H1 (cell line): ENCODE measurements around the gene KLF13.

Experiments used
- BCL11A ChIP-seq, 2 experiments: IDR thresholded peaks; one replicate each; pipeline ENCODE4 v1.6.1; 2011; ENCODE audit warnings: low read depth in 2 of 2, low read length in 2 of 2, mild to moderate bottlenecking in 2 of 2
- EP300 ChIP-seq, 2 experiments: IDR thresholded peaks; 1 replicate in 1 of 2; 2 replicates in 1 of 2; pipeline ENCODE4 v1.6.1; 2011 to 2012; ENCODE audit warnings: low read depth in 2 of 2, low read length in 2 of 2, mild to moderate bottlenecking in 2 of 2, borderline replicate concordance in 1 of 2, inconsistent platforms in 1 of 2, moderate library complexity in 1 of 2
- GABPA ChIP-seq: IDR thresholded peaks from 2 replicates; pipeline ENCODE4 v1.6.1; 2011; ENCODE audit warnings: mild to moderate bottlenecking, low read length, moderate library complexity, borderline replicate concordance; ENCODE audit not compliant: insufficient read depth
- YY1 ChIP-seq: IDR thresholded peaks from 2 replicates; pipeline ENCODE4 v1.6.1; 2011; ENCODE audit warnings: low read depth, mild to moderate bottlenecking, low read length
- TF ChIP-seq, protein P1 (sequence below), 3 experiments: IDR thresholded peaks; 1 replicate in 2 of 3; 2 replicates in 1 of 3; pipeline versions ENCODE4 v1.5.1 to v1.6.1; 2011; ENCODE audit warnings: low read length in 3 of 3, mild to moderate bottlenecking in 3 of 3, inconsistent platforms in 2 of 3, low read depth in 1 of 3, moderate library complexity in 1 of 3; ENCODE audit not compliant: insufficient read depth in 1 of 3; ENCODE audit errors: control extremely low read depth in 1 of 3

DNA sequence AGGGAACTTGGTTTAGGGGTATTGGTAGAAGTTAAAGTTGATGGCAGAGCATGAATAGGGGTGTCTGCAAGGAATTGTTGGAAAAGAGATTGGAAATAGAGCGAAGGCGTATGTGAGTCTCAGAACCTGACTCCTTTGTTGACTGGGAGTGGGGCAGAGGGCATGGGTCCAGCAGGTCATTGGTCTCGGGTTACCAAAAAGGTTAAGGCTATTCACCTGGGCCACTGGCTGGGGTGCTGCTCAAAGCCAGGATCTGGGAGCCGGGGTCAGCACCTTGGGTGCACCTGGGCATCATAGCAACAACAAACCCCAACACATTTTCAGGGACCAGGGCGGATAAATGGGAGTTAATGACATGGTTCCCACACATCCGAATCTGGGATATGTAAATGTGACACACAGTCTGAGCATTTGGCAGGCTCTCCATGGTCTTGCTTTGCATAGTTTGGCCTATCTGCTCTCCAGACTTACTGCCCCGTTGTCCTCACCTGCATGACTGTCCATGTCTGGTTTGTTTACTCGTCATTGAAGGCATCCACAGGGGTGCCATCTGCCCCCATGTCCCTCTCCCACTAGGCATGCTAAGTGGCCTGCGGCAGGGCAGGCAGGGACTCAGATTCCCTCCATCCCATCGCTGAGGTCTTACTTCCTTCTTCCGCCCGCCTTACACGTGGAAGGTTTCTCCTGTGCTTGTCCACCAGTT, 10.1 kb downstream of the KLF13 start:
- TF ChIP-seq, protein P1, sequence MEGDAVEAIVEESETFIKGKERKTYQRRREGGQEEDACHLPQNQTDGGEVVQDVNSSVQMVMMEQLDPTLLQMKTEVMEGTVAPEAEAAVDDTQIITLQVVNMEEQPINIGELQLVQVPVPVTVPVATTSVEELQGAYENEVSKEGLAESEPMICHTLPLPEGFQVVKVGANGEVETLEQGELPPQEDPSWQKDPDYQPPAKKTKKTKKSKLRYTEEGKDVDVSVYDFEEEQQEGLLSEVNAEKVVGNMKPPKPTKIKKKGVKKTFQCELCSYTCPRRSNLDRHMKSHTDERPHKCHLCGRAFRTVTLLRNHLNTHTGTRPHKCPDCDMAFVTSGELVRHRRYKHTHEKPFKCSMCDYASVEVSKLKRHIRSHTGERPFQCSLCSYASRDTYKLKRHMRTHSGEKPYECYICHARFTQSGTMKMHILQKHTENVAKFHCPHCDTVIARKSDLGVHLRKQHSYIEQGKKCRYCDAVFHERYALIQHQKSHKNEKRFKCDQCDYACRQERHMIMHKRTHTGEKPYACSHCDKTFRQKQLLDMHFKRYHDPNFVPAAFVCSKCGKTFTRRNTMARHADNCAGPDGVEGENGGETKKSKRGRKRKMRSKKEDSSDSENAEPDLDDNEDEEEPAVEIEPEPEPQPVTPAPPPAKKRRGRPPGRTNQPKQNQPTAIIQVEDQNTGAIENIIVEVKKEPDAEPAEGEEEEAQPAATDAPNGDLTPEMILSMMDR (IDR thresholded peaks at IDR 0.05; ENCODE audit: control extremely low read depth in 1 of 3, insufficient read depth in 1 of 3, low read depth in 1 of 3, low read length in 3 of 3) = no peak
- TF ChIP-seq GABPA (no peak), YY1 (no peak), EP300 (IDR thresholded peaks at IDR 0.05; ENCODE audit: borderline replicate concordance in 1 of 2, low read depth in 2 of 2, low read length in 2 of 2) (no peak), BCL11A (IDR thresholded peaks at IDR 0.05; ENCODE audit: low read depth in 2 of 2, low read length in 2 of 2) (no peak)
